SK-N-SH (cell line): Measurements from ENCODE around the gene ZNF770. TPM values are rescaled to one million over a fixed set of nuclear protein-coding genes. Genes with fewer than 3 reads are reported as not detected.
"Not testable (repeated sequence)": the region's sequence is repeated elsewhere in the genome, so short reads cannot be mapped to it uniquely, and the experiment has no call there.

Source experiments
- CTCF ChIA-PET: fragments of 300-600, 350-600 bp; formaldehyde crosslinking; extraction: SDS; loops from one replicate; lab custom pipeline; 2021; lab: Yijun Ruan, JAX
- POLR2A ChIA-PET: fragments of 350-600 bp; sonication (Branson Sonifier 250); formaldehyde crosslinking; extraction: SDS; loops from one replicate; lab custom pipeline; 2020; ENCODE audit warnings: antibody characterized with exemption, inconsistent platforms; lab: Yijun Ruan, JAX
- DNase-seq: peaks from one replicate; pipeline ENCODE4 v3.0.0; 2012
- H2AFZ ChIP-seq: fragments of 200-600 bp; sonication (generic); 2 replicates; pipeline ENCODE4 v1.8.1; 2016; ENCODE audit warnings: antibody characterized with exemption, mild to moderate bottlenecking, low read depth
- H3F3A ChIP-seq: fragments of 200-600 bp; sonication (generic); replicated peaks from 2 replicates; pipeline ENCODE3; 2016; ENCODE audit warnings: antibody characterized with exemption, mild to moderate bottlenecking; ENCODE audit not compliant: insufficient read depth
- H3K27ac ChIP-seq, 2 experiments: fragments of 200-500 bp in 1 of 2; fragments of 200-600 bp in 1 of 2; sonication (Bioruptor generic) in 1 of 2; sonication (generic), shearing (Covaris generic) in 1 of 2; 2 replicates each; pipeline versions ENCODE4 v1.5.1 to v1.6.1; 2014 to 2016; ENCODE audit warnings: low read depth in 2 of 2, inconsistent platforms in 1 of 2, low read length in 1 of 2, mild to moderate bottlenecking in 1 of 2, mixed read lengths in 1 of 2
- H3K27me3 ChIP-seq: fragments of 200-600 bp; sonication (generic), shearing (Covaris generic); 2 replicates; pipeline ENCODE4 v1.6.1; 2016; ENCODE audit warnings: mixed run types; ENCODE audit not compliant: insufficient read depth
- H3K36me3 ChIP-seq, 2 experiments: fragments of 200-500 bp in 1 of 2; fragments of 200-600 bp in 1 of 2; sonication (Bioruptor generic) in 1 of 2; sonication (generic) in 1 of 2; replicated peaks in 1 of 2; 2 replicates each; pipeline versions ENCODE3 to v1.5.1; 2014 to 2016; ENCODE audit warnings: low read length in 1 of 2, mild to moderate bottlenecking in 1 of 2; ENCODE audit not compliant: insufficient read depth in 2 of 2, control insufficient read depth in 1 of 2
- H3K4me1 ChIP-seq, 2 experiments: fragments of 200-500 bp in 1 of 2; fragments of 200-600 bp in 1 of 2; sonication (Bioruptor generic) in 1 of 2; sonication (generic), shearing (Covaris generic) in 1 of 2; 2 replicates each; pipeline versions ENCODE4 v1.5.1 to v1.6.1; 2014 to 2016; ENCODE audit warnings: low read depth in 1 of 2, low read length in 1 of 2, mixed run types in 1 of 2; ENCODE audit not compliant: insufficient read depth in 2 of 2, control insufficient read depth in 1 of 2
- H3K4me2 ChIP-seq: fragments of 200-600 bp; sonication (generic), shearing (Covaris generic); 2 replicates; pipeline ENCODE4 v1.6.1; 2017; ENCODE audit warnings: mixed run types
- H3K4me3 ChIP-seq, 2 experiments: fragments of 200-500 bp in 1 of 2; fragments of 200-600 bp in 1 of 2; sonication (Bioruptor generic) in 1 of 2; sonication (generic), shearing (Covaris generic) in 1 of 2; 2 replicates each; pipeline versions ENCODE4 v1.5.1 to v1.8.1; 2014 to 2016; ENCODE audit warnings: low read depth in 2 of 2, inconsistent platforms in 1 of 2, low read length in 1 of 2, mild to moderate bottlenecking in 1 of 2, mixed read lengths in 1 of 2, moderate library complexity in 1 of 2
- H3K79me2 ChIP-seq: fragments of 200-600 bp; sonication (generic); 2 replicates; pipeline ENCODE4 v1.8.1; 2017; ENCODE audit warnings: mild to moderate bottlenecking; ENCODE audit not compliant: insufficient read depth
- H3K9ac ChIP-seq: fragments of 200-600 bp; sonication (generic); 2 replicates; pipeline ENCODE4 v1.6.1; 2017; ENCODE audit warnings: mixed run types
- H3K9me2 ChIP-seq: fragments of 200-600 bp; sonication (generic); 2 replicates; pipeline ENCODE4 v1.6.1; 2017; ENCODE audit warnings: mixed run types
- H3K9me3 ChIP-seq: fragments of 200-600 bp; sonication (generic); 2 replicates; pipeline ENCODE4 v1.6.1; 2017; ENCODE audit warnings: mixed run types, mild to moderate bottlenecking, moderate library complexity
- H4K20me1 ChIP-seq: fragments of 200-600 bp; sonication (generic); 2 replicates; pipeline ENCODE4 v1.6.1; 2017; ENCODE audit warnings: mild to moderate bottlenecking, mixed run types; ENCODE audit not compliant: insufficient read depth
- CHD2 ChIP-seq: fragments of 150-350 bp; IDR thresholded peaks from 2 replicates; pipeline ENCODE4 v1.6.1; 2018; ENCODE audit warnings: low read length; ENCODE audit not compliant: partially characterized antibody
- ELF1 ChIP-seq: IDR thresholded peaks from 2 replicates; pipeline ENCODE4 v1.4.0; 2012
- FOXM1 ChIP-seq: IDR thresholded peaks from 2 replicates; pipeline ENCODE4 v1.4.0; 2012; ENCODE audit warnings: low read depth, mild to moderate bottlenecking
- IRF3 ChIP-seq: fragments of 150-350 bp; IDR thresholded peaks from 2 replicates; pipeline ENCODE4 v1.6.1; 2016; ENCODE audit warnings: mild to moderate bottlenecking, low read depth, low read length
- NFIC ChIP-seq: IDR thresholded peaks from 2 replicates; pipeline ENCODE4 v1.4.0; 2012; ENCODE audit warnings: borderline replicate concordance
- NRF1 ChIP-seq: IDR thresholded peaks from 2 replicates; pipeline ENCODE4 v1.6.1; 2012; ENCODE audit warnings: low read depth, mild to moderate bottlenecking, low read length
- RAD21 ChIP-seq: IDR thresholded peaks from 2 replicates; pipeline ENCODE4 v1.6.1; 2012; ENCODE audit warnings: mild to moderate bottlenecking, low read length
- RCOR1 ChIP-seq: fragments of 150-350 bp; IDR thresholded peaks from 2 replicates; pipeline ENCODE4 v1.6.1; 2017; ENCODE audit warnings: antibody characterized with exemption, low read length
- RXRA ChIP-seq: IDR thresholded peaks from 2 replicates; pipeline ENCODE4 v1.4.0; 2012; ENCODE audit warnings: low read depth, mild to moderate bottlenecking, borderline replicate concordance
- TEAD4 ChIP-seq: IDR thresholded peaks from 2 replicates; pipeline ENCODE4 v1.4.0; 2012; ENCODE audit warnings: mild to moderate bottlenecking, borderline replicate concordance; ENCODE audit not compliant: insufficient read depth
- WGBS: methylation state at CpG from one replicate; pipeline ENCODE4 v1.1.6; 2017; ENCODE audit warnings: low lambda C conversion rate; 5-methylcytosine and 5-hydroxymethylcytosine counted together
- polyA plus RNA-seq, 3 experiments: library from polyadenylated mRNA; depleted of rRNA; stranded (reverse); fragments of >200 nt; gene quantifications; 2 replicates each; pipeline ENCODE4 v1.2.3, GENCODE V29; 2012
- TF ChIP-seq, protein P1 (sequence below): IDR thresholded peaks from 2 replicates; pipeline ENCODE4 v1.4.0; 2012; ENCODE audit warnings: low read depth, borderline replicate concordance
- TF ChIP-seq, protein P2 (sequence below): IDR thresholded peaks from 2 replicates; pipeline ENCODE4 v1.4.0; 2012; ENCODE audit warnings: low read depth
- TF ChIP-seq, protein P3 (sequence below): fragments of 200-600 bp; sonication (generic); IDR thresholded peaks from 2 replicates; pipeline ENCODE4 v1.6.1; 2017; ENCODE audit warnings: antibody characterized with exemption, mild to moderate bottlenecking, moderate library complexity

Gene ZNF770
- polyA plus RNA-seq, 1 of the 3 experiments (the other 2 are of a cell fraction): 3.8 TPM

GRCh38 chr15:34976073-34976472, 12.0 kb downstream of the ZNF770 start (continued):
- TF ChIP-seq, protein P1, sequence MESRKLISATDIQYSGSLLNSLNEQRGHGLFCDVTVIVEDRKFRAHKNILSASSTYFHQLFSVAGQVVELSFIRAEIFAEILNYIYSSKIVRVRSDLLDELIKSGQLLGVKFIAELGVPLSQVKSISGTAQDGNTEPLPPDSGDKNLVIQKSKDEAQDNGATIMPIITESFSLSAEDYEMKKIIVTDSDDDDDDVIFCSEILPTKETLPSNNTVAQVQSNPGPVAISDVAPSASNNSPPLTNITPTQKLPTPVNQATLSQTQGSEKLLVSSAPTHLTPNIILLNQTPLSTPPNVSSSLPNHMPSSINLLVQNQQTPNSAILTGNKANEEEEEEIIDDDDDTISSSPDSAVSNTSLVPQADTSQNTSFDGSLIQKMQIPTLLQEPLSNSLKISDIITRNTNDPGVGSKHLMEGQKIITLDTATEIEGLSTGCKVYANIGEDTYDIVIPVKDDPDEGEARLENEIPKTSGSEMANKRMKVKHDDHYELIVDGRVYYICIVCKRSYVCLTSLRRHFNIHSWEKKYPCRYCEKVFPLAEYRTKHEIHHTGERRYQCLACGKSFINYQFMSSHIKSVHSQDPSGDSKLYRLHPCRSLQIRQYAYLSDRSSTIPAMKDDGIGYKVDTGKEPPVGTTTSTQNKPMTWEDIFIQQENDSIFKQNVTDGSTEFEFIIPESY: no peak
- no peak for TF ChIP-seq IRF3
- TF ChIP-seq, protein P2, sequence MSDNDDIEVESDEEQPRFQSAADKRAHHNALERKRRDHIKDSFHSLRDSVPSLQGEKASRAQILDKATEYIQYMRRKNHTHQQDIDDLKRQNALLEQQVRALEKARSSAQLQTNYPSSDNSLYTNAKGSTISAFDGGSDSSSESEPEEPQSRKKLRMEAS: no peak
- TF ChIP-seq ELF1: no peak

DNA sequence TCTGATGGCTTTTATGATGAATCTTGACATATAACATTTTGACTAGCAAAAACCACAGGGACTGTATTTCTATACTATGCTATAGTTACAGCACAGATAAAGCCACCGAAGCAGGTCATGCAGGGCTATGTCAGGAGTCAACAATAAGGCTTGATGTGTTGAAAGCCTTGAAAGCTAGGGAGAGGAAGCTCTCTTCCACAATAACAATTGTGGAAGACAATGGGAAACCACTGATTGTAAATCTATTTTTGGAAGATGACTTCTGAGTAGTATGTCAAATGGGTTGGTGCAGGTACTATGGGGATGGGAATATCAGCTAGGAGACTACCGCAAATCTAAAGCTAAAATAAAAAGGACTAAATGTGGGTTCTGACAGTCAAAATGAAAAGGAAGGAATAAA, 14.6 kb downstream of the ZNF770 start:
- Histone ChIP-seq H3K27ac (no peak overlapping the region), H3K9ac (no peak overlapping the region), H3K9me2 (no peaks in the 10 kb centered on the region), H3K4me1 (peaks cover 0 to under 1% of the 10 kb centered on the region in 2 experiments; a peak in 2 of 4 replicates), H3K4me3 (no peak overlapping the region), H2AFZ (no peak overlapping the region), H3K9me3 (no peaks in the 10 kb centered on the region), H3K27me3 (no peaks in the 10 kb centered on the region), H3K4me2 (no peak overlapping the region), H3K79me2 (peaks cover 10% of the 10 kb centered on the region), H3K36me3 (peaks cover 0 to 3% of the 10 kb centered on the region in 2 experiments), H3F3A (no peaks in the 10 kb centered on the region), H4K20me1 (no peaks in the 10 kb centered on the region)
- 60% methylated on average over 2 of the region's 2 CpGs for WGBS
- TF ChIP-seq FOXM1 (no peak), TEAD4 (no peak), RAD21 (no peak), RXRA (no peak), RCOR1 (no peak), CHD2 (no peak), ELF1 (no peak), NFIC (no peak), NRF1 (no peak)
- TF ChIP-seq, protein P1: no peak
- TF ChIP-seq, protein P3, sequence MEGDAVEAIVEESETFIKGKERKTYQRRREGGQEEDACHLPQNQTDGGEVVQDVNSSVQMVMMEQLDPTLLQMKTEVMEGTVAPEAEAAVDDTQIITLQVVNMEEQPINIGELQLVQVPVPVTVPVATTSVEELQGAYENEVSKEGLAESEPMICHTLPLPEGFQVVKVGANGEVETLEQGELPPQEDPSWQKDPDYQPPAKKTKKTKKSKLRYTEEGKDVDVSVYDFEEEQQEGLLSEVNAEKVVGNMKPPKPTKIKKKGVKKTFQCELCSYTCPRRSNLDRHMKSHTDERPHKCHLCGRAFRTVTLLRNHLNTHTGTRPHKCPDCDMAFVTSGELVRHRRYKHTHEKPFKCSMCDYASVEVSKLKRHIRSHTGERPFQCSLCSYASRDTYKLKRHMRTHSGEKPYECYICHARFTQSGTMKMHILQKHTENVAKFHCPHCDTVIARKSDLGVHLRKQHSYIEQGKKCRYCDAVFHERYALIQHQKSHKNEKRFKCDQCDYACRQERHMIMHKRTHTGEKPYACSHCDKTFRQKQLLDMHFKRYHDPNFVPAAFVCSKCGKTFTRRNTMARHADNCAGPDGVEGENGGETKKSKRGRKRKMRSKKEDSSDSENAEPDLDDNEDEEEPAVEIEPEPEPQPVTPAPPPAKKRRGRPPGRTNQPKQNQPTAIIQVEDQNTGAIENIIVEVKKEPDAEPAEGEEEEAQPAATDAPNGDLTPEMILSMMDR: no peak
- no peak for DNase-seq
- CTCF ChIA-PET: interaction anchor here (0.6 kb wide), 1 partner anchor 26 kb away, joined by 3 read pairs; no protein-coding TSS in a partner anchor
- POLR2A ChIA-PET: interaction anchor here (1.9 kb wide), 1 partner anchor 14 kb away, joined by 7 read pairs; the partner anchor contains the start of gene ZNF770

GRCh38 chr15:34970098-34970643, 17.9 kb downstream of the ZNF770 start:
- H3K27me3 ChIP-seq, H3K4me1 ChIP-seq, H3K27ac ChIP-seq, H3K9me2 ChIP-seq, DNase-seq, H3K9ac ChIP-seq, H3K9me3 ChIP-seq, H3K36me3 ChIP-seq, H4K20me1 ChIP-seq, H3F3A ChIP-seq: not testable (repeated sequence)
- Histone ChIP-seq H3K4me3 (peak overlapping the region; percentile 92 to 95), H2AFZ (peak overlapping the region; percentile 92), H3K79me2 (peaks cover 43% of the 10 kb centered on the region), H3K4me2 (peak overlapping the region; percentile 59)
- CTCF ChIA-PET: interaction anchor here (0.6 to 3.4 kb wide), 16 partner anchors 8 to 364 kb away, joined by 3 to 37 read pairs (median 4); partner anchors contain the start of gene ZNF770
- 73% methylated on average over 21 of the region's 21 CpGs for WGBS
- POLR2A ChIA-PET: interaction anchor here (2.3 kb wide), 1 partner anchor 18 kb away, joined by 39 read pairs; the partner anchor contains the start of gene ZNF770
